Stimulated activated CD4-positive, alpha-beta T cell treated with anti-CD3 and anti-CD28 coated beads, Interleukin-15, amount 100 ng/mL, for 48 hours (primary cell): ENCODE data around the gene DCAF17.

Experiments used
- DNase-seq, 2 donors: peaks; one replicate each; pipeline ENCODE4 v3.0.0-alpha.2; 2020; ENCODE audit warnings: low read depth in 2 of 2

The DCAF17 gene, protein sequence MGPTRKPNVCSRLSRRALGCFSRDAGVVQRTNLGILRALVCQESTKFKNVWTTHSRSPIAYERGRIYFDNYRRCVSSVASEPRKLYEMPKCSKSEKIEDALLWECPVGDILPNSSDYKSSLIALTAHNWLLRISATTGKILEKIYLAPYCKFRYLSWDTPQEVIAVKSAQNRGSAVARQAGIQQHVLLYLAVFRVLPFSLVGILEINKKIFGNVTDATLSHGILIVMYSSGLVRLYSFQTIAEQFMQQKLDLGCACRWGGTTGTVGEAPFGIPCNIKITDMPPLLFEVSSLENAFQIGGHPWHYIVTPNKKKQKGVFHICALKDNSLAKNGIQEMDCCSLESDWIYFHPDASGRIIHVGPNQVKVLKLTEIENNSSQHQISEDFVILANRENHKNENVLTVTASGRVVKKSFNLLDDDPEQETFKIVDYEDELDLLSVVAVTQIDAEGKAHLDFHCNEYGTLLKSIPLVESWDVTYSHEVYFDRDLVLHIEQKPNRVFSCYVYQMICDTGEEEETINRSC

DNA sequence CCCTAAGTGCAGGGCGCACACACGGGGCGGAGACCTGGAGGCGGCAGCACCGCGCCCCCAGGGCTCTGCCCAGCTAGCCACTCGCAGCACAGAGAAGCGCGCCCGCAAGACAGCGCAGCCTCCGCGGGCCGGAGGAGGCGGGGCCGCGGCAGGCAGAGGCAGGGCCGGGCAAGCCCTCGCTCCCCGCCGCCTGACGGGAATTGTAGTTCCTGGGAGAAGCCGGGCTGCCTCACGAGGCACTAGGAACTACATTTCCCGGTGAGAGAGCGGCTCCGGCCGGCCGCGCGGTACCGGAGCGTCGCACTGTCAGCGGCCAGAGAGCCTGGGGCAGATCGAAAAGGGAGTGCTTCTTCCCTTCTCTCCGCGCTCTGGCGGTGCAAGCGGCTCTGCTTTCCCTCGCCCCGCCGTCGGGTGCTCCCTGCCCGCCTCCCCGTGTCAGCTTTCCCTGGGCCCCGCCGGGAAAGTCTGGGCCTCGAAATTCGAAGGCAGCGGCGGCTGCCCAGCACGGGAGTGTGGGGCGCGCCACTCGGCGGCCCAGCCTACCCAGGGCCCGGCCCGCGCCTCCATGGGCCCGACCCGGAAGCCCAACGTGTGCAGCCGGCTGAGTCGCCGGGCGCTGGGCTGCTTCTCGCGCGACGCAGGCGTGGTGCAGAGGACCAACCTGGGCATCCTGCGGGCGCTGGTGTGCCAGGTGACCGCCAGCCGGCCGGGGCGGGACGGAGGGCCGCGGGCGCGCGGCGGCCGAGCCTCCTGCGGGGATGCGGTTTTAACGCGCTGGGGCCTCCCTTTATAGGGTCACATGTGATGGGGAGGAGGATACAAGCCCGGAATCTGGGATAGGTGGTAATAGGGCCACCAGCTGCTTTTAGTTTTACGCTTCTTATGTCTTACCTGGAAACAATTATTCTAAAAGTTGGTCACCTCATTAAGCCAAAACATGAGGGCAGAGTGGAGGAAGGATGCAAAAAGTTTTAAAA lies at the start of gene DCAF17:
Gene DCAF17 (plus strand): TSS at position 214 of the 977 bp plus-strand sequence. CDS start 352 bp downstream, at position 566.
- peak; percentile 91 to 93 for DNase-seq

DNA sequence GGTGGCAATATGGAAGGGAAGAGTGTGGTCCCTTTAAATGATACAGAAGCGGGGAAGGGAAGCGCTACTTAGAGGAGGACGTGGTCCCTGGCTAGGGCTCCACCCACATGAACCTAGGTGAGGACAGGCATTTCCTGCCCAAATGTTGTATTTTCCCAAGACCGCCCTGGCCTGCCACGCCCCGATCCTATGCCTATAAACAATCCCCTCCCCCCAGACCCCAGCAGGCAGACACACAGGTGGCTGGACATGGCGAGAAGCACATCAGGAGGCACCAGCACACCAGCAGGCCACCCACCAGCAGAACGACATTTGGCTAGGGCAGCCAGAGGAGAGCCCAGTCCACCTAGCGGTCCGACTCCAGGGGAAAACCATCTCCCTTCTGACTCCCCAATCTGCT lies 47.4 kb upstream of the DCAF17 start:
- no peak for DNase-seq

DNA sequence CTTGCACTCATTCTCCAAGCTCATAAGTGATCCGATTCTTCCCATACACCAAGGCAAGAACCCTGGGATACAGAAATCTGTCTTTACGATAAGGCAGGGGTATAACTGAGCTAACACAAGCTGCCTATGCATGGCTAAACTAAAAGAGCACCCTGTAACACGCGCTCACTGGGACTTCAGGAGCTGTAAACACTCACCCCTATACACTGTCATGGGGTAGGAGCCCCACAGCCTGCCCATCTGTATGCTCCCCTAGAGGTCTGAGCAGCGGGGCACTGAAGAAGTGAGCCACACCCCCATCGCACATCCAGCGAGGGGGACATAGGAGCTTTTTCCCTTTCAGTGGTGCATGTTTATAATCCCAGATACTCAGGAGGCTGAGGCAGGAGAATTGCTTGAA lies 47.0 kb upstream of the DCAF17 start:
- DNase-seq = no peak

DNA sequence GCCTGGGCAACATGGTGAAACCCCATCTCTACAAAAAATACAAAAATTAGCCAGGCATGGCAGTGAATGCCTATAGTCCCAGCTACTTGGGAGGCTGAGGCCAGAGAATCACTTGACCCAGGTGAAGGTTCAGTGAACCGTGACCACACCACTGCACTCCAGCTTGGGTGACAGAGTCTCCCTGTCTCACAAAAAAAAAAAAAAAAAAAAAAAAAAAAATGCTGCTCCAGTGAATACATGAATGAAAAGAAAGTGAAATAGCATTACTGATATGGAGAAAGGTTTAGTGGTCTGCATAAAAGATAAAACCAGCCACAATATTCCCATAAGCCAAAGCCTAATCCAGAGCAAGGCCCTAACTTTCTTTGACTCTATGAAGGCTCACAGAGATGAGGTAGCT lies 44.7 kb upstream of the DCAF17 start:
- DNase-seq = no peak

DNA sequence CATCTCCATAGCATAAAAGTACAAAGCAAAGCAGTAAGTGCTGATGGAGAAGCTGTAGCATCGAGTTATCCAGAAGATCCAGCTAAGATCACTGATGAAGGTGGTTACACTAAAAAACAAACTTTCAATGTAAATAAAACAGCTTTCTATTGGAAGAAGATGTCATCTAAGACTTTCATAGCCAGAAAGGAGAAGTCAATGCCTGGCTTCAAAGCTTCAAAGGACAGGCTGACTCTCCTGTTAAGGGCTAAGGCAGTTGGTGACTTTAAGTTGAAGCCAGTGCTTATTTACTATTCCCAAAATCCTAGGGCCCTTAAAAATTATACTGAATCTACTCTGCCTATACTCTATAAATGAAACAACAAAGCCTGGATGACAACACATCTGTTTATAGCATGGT lies 44.2 kb upstream of the DCAF17 start:
- no peak for DNase-seq

DNA sequence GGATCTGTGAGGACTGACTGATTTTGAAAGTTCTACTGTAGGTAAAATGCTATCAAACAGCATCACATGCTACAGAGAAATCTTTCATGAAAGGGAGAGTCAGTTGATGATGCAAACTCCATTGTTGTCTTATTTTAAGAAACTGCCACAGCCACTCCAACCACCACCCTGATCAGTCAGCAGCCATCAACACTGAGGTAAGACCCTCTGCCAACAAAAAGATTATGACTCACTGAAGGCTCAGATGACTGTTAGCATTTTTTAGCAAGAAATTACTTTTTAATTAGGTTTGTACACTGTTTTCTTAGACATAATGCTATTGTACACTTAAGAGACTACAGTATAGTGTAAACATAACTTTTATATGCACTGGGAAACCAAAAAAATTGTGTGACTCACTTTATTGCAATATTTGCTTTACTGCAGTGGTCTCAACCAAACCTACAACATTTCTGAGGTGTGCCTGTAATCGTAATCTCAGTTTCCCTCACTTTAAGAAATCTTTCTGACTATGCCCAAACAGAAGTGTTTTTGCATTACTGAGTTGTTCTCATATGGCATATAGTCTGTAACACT lies 43.0 kb upstream of the DCAF17 start:
- DNase-seq = no peak

DNA sequence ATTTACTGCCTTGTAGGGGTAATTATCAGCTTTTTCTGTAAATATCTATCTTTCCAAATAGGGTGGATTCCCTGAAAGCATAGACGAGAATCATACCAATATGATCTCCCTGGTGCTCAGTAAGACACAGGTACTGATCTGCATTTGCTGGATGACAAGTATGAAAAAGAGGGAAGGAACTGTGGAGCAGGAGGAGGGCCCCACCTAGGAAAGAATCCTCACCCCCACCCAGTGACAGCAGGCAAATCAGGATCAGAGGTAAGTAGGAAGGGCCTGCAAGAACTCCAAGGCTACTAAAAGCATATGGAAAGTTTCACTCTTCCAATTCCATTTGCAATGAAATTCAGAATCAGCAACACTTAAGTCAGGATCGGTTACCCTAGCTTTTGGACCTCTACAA lies 42.5 kb upstream of the DCAF17 start:
- DNase-seq = no peak

DNA sequence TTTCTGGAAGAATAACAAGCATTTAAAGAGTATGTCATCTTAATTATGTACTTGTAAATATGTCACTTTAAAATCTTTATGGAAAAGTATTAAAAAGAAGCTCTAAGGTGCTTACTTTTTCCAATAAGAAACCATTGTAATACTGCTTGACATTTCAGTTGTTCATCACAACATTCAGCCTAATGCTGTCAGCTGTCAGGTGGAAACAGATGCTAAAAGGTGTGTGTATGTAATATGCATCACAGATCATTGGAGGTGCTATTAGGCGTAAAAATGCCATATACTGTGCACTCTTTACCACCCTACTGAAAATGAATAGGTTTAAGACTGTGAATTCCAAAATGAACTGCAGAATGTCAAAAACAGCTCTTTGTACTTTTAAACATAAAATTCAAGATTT lies 40.5 kb upstream of the DCAF17 start:
- DNase-seq = no peak

DNA sequence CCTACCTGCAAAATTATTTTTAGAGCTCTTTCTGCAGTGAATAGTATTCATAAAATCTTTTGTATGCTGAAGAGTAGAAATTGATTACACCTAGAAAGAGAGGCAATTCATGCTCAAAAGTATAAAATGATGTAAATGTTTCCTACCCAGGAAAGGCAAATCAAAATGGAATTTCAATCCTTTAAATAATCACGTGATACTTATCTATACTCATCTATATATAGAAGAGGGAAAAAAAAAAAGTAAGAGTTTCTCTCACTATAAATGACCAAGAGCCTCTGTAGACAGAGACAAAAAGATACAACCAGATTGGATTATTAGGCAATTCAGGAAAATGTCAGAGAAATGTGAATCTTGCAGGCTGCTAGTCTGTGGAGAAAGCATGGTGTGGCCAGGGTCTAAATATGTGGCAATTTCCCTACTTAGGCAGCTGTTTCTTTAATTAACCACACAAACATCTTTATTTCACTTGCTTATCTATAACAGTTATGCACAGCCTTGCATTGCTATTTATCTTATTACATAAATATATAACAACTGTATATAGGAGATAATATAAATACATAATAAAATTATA lies 39.8 kb upstream of the DCAF17 start:
- no peak for DNase-seq

DNA sequence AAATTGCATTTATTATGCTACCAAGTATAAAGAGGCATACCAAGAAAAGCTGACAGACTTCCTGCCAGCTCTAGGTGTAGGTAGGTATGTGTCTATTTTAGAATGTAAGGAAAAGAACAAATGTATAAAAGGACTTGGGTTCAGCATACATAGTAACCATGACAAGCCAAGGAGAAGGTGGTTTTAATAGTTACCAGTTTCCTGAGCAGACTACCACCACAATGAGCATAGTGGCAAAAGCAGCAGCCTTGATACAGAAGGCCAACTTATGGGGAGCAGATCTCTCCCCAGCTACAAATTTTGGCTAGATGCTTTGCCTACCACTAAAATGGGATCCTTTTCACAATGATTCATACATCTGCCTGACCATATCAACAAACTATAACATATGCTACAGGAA lies 34.7 kb upstream of the DCAF17 start:
- DNase-seq = no peak

DNA sequence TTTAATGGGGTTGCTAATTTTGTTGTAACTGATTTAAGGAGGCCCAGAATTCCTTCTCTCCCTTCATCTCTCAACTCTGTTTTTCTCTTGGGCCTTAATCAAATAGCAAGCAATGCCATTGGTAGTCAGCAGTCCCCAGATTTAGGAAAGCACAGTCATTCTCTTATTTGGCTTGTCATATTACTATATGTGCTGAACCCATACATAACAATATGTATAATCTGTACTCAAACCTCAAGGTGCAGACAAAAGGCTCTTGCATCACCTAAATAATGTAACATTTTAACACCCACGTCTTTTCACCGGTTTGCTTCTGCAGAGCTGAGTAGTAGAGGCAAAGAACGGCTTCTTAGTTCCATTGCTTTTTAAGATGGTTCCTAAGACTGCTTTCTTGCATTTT lies 33.6 kb upstream of the DCAF17 start:
- no peak for DNase-seq

DNA sequence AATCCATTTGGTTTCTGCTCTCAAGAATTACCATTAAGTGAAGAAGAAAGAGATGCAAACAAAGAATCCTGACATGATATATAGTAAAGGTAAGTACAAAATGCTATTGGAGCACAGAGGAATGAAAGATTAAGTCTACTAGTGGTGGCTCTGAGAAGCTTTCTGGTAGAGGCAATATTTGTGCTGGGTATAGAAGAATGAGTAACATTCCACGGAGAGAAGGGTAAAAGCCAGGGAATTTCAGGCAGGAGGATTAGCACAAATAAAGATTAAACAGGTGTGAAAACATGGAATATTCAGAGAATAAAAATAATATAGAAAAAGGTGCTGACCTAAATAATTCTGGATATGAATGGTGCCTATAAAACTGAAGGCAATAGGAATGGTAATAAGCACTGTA lies 32.1 kb upstream of the DCAF17 start:
- DNase-seq = no peak

DNA sequence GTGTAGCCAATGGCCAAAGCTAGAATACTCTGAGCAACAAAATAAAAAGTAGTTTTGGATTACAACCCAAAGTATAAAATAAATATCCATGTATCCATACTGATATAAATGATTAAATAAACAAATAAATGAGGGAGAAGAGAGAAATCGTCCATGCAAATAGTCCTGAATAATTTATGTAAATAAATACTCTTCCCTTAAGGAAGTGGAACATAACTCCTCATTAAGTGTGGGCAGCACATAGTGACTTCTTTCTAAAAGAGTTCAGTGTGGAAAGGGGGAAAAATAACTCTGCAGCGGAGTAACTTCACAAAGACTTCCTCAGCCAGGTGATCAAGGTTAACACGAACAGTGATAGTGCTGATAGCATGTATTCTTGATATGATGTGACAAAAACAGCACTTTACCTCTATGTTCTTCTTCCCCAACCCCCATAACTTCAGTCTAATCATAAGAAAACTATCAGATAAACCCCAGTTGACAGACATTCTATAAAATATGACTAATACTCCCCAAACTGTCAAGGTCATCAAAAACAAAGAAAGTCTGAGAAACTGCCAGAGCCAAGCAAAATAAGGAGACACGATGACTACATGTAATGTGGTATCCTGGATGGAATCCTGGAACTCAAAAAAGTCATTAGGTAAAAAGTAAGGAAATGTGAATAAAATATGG lies 31.0 kb upstream of the DCAF17 start:
- DNase-seq = no peak

DNA sequence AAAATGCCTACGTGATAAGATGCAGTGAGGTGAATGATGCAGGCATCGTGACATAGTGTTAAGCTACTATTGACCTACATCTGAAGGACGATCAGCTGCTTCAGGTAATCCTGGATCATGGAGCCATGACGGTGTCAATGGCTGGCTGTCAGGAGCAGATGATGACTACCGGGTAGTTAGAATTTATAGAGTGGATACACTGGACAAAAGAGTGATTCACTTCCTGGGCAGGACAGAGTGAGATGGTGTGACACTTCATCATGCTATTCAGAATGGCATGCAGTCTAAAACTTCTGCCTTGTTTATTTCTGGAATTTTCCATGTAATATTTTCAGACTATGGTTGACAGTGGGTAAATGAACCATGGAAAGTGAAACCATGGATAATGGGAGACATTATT lies 29.8 kb upstream of the DCAF17 start:
- DNase-seq = no peak

DNA sequence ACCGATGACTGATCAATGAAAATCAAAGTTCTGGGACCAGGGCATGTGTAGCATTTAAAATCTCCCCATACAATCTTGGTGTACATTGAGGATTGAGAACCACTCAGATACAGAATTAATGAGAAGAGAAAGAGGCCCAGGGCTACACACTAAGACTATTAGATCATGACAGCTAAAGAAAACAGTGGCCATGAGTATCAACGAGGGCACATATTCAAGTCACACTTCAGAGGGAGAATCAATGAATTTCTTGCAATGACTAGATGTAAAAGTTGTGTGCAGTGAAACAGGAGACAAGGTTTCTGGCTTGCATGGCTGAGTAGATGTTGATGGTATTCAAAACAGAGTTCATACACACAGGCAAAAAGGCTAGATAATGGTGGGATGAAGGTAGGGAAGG lies 29.3 kb upstream of the DCAF17 start:
- DNase-seq = no peak

DNA sequence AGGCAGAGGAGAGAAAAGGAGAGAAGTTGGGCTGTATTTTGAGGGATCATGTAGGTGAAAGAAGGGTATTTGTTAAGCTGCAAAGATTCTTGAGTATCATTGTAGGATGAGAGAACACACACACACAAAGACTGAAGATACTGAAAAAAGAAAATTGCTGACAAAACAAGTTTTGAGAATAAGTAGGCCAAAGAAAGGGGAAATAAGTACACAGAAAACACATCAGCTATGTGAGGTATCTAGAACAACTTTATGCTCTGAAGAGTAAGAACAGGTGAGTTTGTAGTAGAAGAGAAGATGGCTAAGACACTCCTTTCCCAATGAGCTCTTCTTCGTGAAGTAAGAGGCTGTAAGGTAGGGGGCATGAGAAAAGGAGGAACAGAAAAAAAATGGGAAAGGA lies 28.5 kb upstream of the DCAF17 start:
- no peak for DNase-seq

DNA sequence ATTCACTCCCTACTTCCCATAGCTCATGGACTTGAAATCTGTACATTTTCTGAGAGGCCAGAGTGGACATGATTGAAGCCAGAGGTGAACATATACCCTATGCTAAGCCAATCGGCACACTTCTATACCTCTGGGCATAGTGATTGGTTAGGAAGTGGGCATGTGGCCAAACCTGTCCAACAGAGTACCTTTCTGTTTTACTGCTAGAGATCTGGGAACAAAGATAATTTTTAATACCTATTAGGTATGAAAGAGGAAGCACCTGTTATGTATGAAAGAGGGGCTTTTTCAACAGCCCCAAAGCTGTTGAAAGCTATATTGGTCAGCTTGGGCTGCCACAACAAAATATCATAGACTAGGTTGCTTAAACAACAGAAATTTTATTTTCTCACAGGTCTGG lies 28.0 kb upstream of the DCAF17 start:
- no peak for DNase-seq

DNA sequence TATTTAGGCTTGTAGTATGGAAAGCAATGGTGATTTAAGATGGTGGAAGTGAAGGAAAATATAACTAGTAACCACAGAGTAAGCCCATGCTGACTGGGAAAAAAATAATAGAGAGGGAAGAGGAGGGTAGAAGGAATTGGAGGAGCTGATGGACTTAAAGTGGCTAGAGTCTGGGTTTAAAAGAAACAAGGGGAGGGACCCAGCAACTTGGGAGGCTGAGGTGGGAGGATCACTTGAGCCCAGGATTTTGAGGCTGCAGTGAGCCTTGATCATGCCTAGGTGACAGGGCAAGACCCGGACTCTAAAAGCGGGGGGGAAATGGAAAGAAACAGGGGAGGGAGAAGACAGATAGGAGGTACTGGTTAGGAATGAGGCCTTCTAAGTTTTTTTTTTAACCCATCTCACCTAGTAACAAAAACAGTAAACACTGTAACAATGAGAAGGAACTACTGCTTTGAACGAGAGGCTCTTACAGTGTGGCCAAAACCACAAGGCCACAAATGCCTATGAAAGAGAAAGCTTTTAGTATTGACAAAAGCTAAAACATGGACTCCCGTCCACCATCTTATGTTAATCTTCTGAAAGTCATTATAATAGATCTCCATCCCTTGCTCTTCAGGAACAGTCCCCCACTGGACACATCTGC lies 26.9 kb upstream of the DCAF17 start:
- no peak for DNase-seq

DNA sequence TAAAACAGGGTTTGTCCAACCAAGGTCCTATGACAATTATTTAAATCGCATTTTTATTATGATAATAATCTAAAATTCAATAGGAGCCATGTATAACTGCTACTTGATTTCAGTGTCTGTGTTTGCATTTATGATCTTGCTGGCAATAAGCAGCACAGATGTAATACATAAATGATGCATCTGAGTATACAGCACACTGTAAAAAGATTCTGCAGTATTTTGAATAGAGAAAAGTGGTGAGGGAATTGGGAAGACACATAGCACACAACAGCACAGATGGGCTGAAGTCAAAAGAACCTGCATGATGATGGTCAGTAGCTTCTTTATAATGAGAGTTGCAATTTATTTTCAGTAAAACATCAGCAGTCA lies 26.4 kb upstream of the DCAF17 start:
- no peak for DNase-seq

DNA sequence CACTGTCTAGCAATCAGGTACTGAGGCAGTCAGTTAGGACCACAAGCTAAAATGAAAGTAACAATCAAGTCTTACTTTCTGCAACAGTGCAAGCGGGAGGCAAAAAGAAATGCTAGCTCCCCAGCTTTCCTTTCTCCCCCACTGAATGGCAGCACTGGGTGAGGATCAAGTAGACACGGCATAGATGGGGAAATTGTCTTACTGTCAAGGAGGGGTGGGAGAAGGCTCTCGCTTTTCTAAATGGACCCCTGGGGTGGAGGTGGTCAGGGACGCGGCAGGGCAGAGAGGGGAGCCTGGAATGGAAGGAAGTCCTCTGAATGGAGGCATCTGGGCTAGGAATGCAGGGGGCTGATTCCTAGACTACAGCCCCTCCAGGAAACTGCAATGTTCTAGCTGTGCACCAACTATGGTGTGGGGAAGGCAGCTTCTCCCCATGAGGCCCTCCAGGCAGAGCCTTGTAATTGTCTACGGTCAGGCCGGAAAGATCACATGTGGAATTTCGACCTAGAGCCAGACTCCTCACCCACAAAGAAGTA lies 24.5 kb upstream of the DCAF17 start:
- DNase-seq = no peak

DNA sequence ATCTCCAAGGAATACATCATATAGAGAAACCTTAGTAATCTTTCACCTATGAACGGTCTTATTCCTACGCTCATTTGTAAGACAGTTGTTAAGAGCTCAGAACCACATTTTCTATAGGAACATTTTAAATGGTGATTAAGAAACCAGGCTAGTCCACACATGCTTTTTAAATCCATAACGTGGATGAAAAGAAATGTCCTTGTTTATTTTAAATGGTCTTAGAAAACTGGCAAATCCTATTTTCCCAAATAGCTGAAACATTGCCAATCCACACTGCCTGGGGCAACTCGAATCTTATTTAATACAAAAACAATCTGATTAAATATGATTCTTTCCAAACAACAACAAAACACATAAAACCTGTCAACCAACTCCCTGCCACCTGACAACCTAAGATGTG lies 23.9 kb upstream of the DCAF17 start:
- DNase-seq = no peak
